ENCODE results near the gene PTPRQ.

Gene PTPRQ

GRCh38 chr12:80716696-80717469, 272.8 kb downstream of the PTPRQ start, which contains the start of gene MYF5:
MYF5 (plus strand) TSS chr12:80716912; CDS start chr12:80717064, 152 bp downstream.
- Histone ChIP-seq H3K27ac (ENCODE audit: extremely low read depth, low read depth, low read length) (no peak within 1 kb of the TSS), H3K36me3 (ENCODE audit: control insufficient read depth in 2 of 2, insufficient read depth in 1 of 2, low read length in 2 of 2) (no peaks in the 10 kb centered on the region), H3K4me3 (ENCODE audit: low read depth, low read length) (no peak within 1 kb of the TSS), H3K9me3 (ENCODE audit: control insufficient read depth, insufficient read depth, low read depth, low read length) (no peaks in the 10 kb centered on the region), H3K4me1 (ENCODE audit: control insufficient read depth, insufficient read depth, low read length) (no peaks in the 10 kb centered on the region)
- TF ChIP-seq, protein P1, sequence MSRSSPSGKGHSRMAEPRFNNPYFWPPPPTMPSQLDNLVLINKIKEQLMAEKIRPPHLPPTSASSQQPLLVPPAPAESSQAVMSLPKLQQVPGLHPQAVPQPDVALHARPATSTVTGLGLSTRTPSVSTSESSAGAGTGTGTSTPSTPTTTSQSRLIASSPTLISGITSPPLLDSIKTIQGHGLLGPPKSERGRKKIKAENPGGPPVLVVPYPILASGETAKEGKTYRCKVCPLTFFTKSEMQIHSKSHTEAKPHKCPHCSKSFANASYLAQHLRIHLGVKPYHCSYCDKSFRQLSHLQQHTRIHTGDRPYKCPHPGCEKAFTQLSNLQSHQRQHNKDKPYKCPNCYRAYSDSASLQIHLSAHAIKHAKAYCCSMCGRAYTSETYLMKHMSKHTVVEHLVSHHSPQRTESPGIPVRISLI (tag by site-specific recombination; IDR thresholded peaks at IDR 0.05): no peak
- TF ChIP-seq ZNF398 (tag by site-specific recombination; IDR thresholded peaks at IDR 0.05) (no peak), ZNF335 (tag by site-specific recombination; conservative IDR thresholded peaks at IDR 0.05) (no peak), ZNF658 (tag by site-specific recombination; IDR thresholded peaks at IDR 0.05) (no peak), ZNF660 (tag by site-specific recombination; IDR thresholded peaks at IDR 0.05) (no peak), REPIN1 (tag by site-specific recombination; IDR thresholded peaks at IDR 0.05; ENCODE audit: low read depth) (no peak), ZIC2 (tag by site-specific recombination; IDR thresholded peaks at IDR 0.05) (no peak), TCF7L2 (IDR thresholded peaks at IDR 0.05; ENCODE audit: borderline replicate concordance, low read depth, low read length) (no peak), SP2 (tag by site-specific recombination; IDR thresholded peaks at IDR 0.05) (no peak)
- TF ChIP-seq, protein P2, sequence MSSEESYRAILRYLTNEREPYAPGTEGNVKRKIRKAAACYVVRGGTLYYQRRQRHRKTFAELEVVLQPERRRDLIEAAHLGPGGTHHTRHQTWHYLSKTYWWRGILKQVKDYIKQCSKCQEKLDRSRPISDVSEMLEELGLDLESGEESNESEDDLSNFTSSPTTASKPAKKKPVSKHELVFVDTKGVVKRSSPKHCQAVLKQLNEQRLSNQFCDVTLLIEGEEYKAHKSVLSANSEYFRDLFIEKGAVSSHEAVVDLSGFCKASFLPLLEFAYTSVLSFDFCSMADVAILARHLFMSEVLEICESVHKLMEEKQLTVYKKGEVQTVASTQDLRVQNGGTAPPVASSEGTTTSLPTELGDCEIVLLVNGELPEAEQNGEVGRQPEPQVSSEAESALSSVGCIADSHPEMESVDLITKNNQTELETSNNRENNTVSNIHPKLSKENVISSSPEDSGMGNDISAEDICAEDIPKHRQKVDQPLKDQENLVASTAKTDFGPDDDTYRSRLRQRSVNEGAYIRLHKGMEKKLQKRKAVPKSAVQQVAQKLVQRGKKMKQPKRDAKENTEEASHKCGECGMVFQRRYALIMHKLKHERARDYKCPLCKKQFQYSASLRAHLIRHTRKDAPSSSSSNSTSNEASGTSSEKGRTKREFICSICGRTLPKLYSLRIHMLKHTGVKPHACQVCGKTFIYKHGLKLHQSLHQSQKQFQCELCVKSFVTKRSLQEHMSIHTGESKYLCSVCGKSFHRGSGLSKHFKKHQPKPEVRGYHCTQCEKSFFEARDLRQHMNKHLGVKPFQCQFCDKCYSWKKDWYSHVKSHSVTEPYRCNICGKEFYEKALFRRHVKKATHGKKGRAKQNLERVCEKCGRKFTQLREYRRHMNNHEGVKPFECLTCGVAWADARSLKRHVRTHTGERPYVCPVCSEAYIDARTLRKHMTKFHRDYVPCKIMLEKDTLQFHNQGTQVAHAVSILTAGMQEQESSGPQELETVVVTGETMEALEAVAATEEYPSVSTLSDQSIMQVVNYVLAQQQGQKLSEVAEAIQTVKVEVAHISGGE (tag by site-specific recombination; conservative IDR thresholded peaks at IDR 0.05; ENCODE audit: low read depth): no peak
- TF ChIP-seq, protein P3, sequence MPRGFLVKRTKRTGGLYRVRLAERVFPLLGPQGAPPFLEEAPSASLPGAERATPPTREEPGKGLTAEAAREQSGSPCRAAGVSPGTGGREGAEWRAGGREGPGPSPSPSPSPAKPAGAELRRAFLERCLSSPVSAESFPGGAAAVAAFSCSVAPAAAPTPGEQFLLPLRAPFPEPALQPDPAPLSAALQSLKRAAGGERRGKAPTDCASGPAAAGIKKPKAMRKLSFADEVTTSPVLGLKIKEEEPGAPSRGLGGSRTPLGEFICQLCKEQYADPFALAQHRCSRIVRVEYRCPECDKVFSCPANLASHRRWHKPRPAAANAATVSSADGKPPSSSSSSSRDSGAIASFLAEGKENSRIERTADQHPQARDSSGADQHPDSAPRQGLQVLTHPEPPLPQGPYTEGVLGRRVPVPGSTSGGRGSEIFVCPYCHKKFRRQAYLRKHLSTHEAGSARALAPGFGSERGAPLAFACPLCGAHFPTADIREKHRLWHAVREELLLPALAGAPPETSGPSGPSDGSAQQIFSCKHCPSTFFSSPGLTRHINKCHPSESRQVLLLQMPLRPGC (tag by site-specific recombination; IDR thresholded peaks at IDR 0.05): no peak
- TF ChIP-seq, protein P4, sequence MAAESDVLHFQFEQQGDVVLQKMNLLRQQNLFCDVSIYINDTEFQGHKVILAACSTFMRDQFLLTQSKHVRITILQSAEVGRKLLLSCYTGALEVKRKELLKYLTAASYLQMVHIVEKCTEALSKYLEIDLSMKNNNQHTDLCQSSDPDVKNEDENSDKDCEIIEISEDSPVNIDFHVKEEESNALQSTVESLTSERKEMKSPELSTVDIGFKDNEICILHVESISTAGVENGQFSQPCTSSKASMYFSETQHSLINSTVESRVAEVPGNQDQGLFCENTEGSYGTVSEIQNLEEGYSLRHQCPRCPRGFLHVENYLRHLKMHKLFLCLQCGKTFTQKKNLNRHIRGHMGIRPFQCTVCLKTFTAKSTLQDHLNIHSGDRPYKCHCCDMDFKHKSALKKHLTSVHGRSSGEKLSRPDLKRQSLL (tag by site-specific recombination; IDR thresholded peaks at IDR 0.05): no peak
- TF ChIP-seq, protein P5, sequence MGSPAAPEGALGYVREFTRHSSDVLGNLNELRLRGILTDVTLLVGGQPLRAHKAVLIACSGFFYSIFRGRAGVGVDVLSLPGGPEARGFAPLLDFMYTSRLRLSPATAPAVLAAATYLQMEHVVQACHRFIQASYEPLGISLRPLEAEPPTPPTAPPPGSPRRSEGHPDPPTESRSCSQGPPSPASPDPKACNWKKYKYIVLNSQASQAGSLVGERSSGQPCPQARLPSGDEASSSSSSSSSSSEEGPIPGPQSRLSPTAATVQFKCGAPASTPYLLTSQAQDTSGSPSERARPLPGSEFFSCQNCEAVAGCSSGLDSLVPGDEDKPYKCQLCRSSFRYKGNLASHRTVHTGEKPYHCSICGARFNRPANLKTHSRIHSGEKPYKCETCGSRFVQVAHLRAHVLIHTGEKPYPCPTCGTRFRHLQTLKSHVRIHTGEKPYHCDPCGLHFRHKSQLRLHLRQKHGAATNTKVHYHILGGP (tag by site-specific recombination; IDR thresholded peaks at IDR 0.05): no peak
- POLR2A ChIA-PET: no interaction called here
- CTCF ChIA-PET: no interaction called here

Data from HEK293 (cell line).